RPMI7951 (cell line): ENCODE data around the gene TBC1D8. TPM values are rescaled to one million over a fixed set of nuclear protein-coding genes. Genes with fewer than 3 reads are reported as not detected.

Experiments used
- DNase-seq: peaks from one replicate; pipeline ENCODE4 v3.0.0-alpha.2; 2012; ENCODE audit warnings: low read depth
- total RNA-seq: library from RNA; depleted of rRNA; stranded (reverse); fragments of >200 nt; shearing (Covaris generic); gene quantifications from 2 replicates; pipeline ENCODE4 v1.2.3, GENCODE V29; 2014

TBC1D8 gene
- total RNA-seq, 1 experiment from 2014 or later = 14.5 TPM

- DNase-seq = no peak
These were observed 15.5 kb downstream of the TBC1D8 start for GRCh38 chr2:101135412-101136296.

- no peak for DNase-seq
These were observed 17.6 kb downstream of the TBC1D8 start for GRCh38 chr2:101133492-101134100.

- DNase-seq = no peak
These were observed 19.0 kb downstream of the TBC1D8 start for GRCh38 chr2:101132202-101132601.

- DNase-seq = no peak
These were observed 21.1 kb downstream of the TBC1D8 start for GRCh38 chr2:101130081-101130480.

GRCh38 chr2:101127319-101128056 is 23.7 kb downstream of the TBC1D8 start:
- DNase-seq = no peak

- DNase-seq = no peak
These were observed 25.4 kb downstream of the TBC1D8 start for GRCh38 chr2:101125808-101126207.

- DNase-seq = peak; percentile 72
These were observed 25.8 kb downstream of the TBC1D8 start for GRCh38 chr2:101125374-101125773.

GRCh38 chr2:101124643-101125366 is 26.4 kb downstream of the TBC1D8 start:
- DNase-seq = peak; percentile 98

- peak; percentile 33 for DNase-seq
These were observed 27.2 kb downstream of the TBC1D8 start for GRCh38 chr2:101123795-101124471.

- DNase-seq = no peak
These were observed 30.0 kb downstream of the TBC1D8 start for GRCh38 chr2:101121174-101121573.

GRCh38 chr2:101120124-101120996 is 30.8 kb downstream of the TBC1D8 start:
- peak; percentile 98 for DNase-seq

GRCh38 chr2:101119431-101119830 is 31.8 kb downstream of the TBC1D8 start:
- DNase-seq = peak; percentile 65

- DNase-seq = no peak
These were observed 34.2 kb downstream of the TBC1D8 start for GRCh38 chr2:101116841-101117552.

GRCh38 chr2:101116348-101116747 is 34.8 kb downstream of the TBC1D8 start:
- DNase-seq = no peak

GRCh38 chr2:101115664-101116063 is 35.5 kb downstream of the TBC1D8 start:
- DNase-seq = no peak

- DNase-seq = no peak
These were observed 36.4 kb downstream of the TBC1D8 start for GRCh38 chr2:101114815-101115214.

- DNase-seq = no peak
These were observed 36.9 kb downstream of the TBC1D8 start for GRCh38 chr2:101114268-101114783.

GRCh38 chr2:101113441-101114267 is 37.5 kb downstream of the TBC1D8 start:
- DNase-seq = peak; percentile 83
